IPS-11a (cell line): ENCODE results near the gene MMP15.
"Not testable (repeated sequence)": the region's sequence is repeated elsewhere in the genome, so short reads cannot be mapped to it uniquely, and the experiment has no call there.

Experiments
- H3K4me3 ChIP-seq: one replicate; pipeline ENCODE4 v1.5.1; 2013; ENCODE audit warnings: low read depth, low read length, control low read depth

The MMP15 gene

GRCh38 chr16:57996406-57997175 is 29.0 kb upstream of the MMP15 start:
- no peak overlapping the region for H3K4me3 ChIP-seq

- no peak overlapping the region for H3K4me3 ChIP-seq
Measured at GRCh38 chr16:57997176-57997527, 28.4 kb upstream of the MMP15 start.

GRCh38 chr16:57997528-57998265 is 27.9 kb upstream of the MMP15 start:
- H3K4me3 ChIP-seq, result no peak overlapping the region

GRCh38 chr16:57998486-57998885 is 27.1 kb upstream of the MMP15 start:
- H3K4me3 ChIP-seq, result no peak overlapping the region

GRCh38 chr16:57998992-57999365 is 26.6 kb upstream of the MMP15 start:
- H3K4me3 ChIP-seq, result no peak overlapping the region

GRCh38 chr16:57999366-57999970 is 26.1 kb upstream of the MMP15 start:
- no peak overlapping the region for H3K4me3 ChIP-seq

GRCh38 chr16:57999971-58000705 is 25.4 kb upstream of the MMP15 start, which contains the start of gene ZNF319:
TSS of gene ZNF319 (minus strand) at chr16:58000672. CDS start at chr16:57998265, 2,407 bp downstream.
- H3K4me3 ChIP-seq, result peak within 1 kb of the TSS; percentile 60

- H3K4me3 ChIP-seq, result peak within 1 kb of the TSS; percentile 60
Measured at GRCh38 chr16:58000706-58001676, 24.6 kb upstream of the MMP15 start, which contains the start of gene USB1. TSS of gene USB1 (plus strand) at chr16:58001407. CDS start at chr16:58001484, 77 bp downstream.

- H3K4me3 ChIP-seq, result peak overlapping the region; percentile 60
Measured at GRCh38 chr16:58001781-58002415, 23.7 kb upstream of the MMP15 start.

GRCh38 chr16:58002416-58002800 is 23.1 kb upstream of the MMP15 start:
- H3K4me3 ChIP-seq, result no peak overlapping the region

GRCh38 chr16:58002936-58003335 is 22.6 kb upstream of the MMP15 start:
- H3K4me3 ChIP-seq, result no peak overlapping the region

GRCh38 chr16:58004736-58005135 is 20.8 kb upstream of the MMP15 start:
- not testable (repeated sequence) for H3K4me3 ChIP-seq

GRCh38 chr16:58009856-58010416 is 15.6 kb upstream of the MMP15 start:
- H3K4me3 ChIP-seq, result no peak overlapping the region

- H3K4me3 ChIP-seq, result no peak overlapping the region
Measured at GRCh38 chr16:58010886-58011285, 14.7 kb upstream of the MMP15 start.

- H3K4me3 ChIP-seq, result no peak overlapping the region
Measured at GRCh38 chr16:58011652-58012051, 13.9 kb upstream of the MMP15 start.

GRCh38 chr16:58012481-58012880 is 13.1 kb upstream of the MMP15 start:
- H3K4me3 ChIP-seq, result no peak overlapping the region

GRCh38 chr16:58013201-58013956 is 12.2 kb upstream of the MMP15 start:
- no peak overlapping the region for H3K4me3 ChIP-seq

- no peak overlapping the region for H3K4me3 ChIP-seq
Measured at GRCh38 chr16:58016840-58017446, 8.6 kb upstream of the MMP15 start.
